Pancreas (tissue), 10 donors: ENCODE results near the gene SLC6A3. TPM values are rescaled to one million over a fixed set of nuclear protein-coding genes. Genes with fewer than 3 reads are reported as not detected.

Experiments used
- ATAC-seq, 4 donors: fragments of 200-7000 bp; cut with Tn5 transposase; one replicate each; pipeline versions ENCODE4 v1.8.0 to v1.9.1; 2020; ENCODE audit warnings: mild to moderate bottlenecking in 4 of 4, moderate library complexity in 4 of 4
- DNase-seq, 6 donors: peaks; one replicate each; pipeline ENCODE4 v3.0.0-alpha.2; 2020
- FAIRE-seq: peaks from 2 replicates; lab custom pipeline; 2012; peaks lifted over from hg19 to GRCh38; lab: Jason Lieb, UNC
- H3K27ac ChIP-seq, 4 donors: fragments of 200-600 bp; sonication (generic); 1 replicate in 3 of 4; 2 replicates in 1 of 4; pipeline versions ENCODE4 v1.5.0 to v1.8.0; 2020
- H3K27me3 ChIP-seq, 4 donors: fragments of 200-600 bp; one replicate each; pipeline ENCODE4 v1.8.0; 2021
- H3K36me3 ChIP-seq, 3 donors: fragments of 200-600 bp; sonication (generic) in 1 of 3; one replicate each; pipeline versions ENCODE4 v1.5.0 to v1.8.0; 2020 to 2021
- H3K4me1 ChIP-seq, 3 donors: fragments of 200-600 bp; one replicate each; pipeline ENCODE4 v1.8.0; 2021
- H3K4me3 ChIP-seq, 4 donors: fragments of 200-600 bp; sonication (generic) in 2 of 4; one replicate each; pipeline versions ENCODE4 v1.5.0 to v1.8.0; 2020 to 2021
- H3K9me3 ChIP-seq, 4 donors: fragments of 200-600 bp; one replicate each; pipeline ENCODE4 v1.8.0; 2021
- WGBS, 2 donors: extraction: QIAGEN DNeasy Blood & Tissue Kit; methylation state at CpG; one replicate each; pipeline ENCODE4 v1.1.7; 2013; 5-methylcytosine and 5-hydroxymethylcytosine counted together
- intact Hi-C, 3 donors: fragments of 100-400 bp; cut with DNase I; formaldehyde crosslinking; loops; one replicate each; pipeline versions ENCODE4 v1.11.1 to v1.14.2; 2022
- polyA plus RNA-seq, 2 donors: library from polyadenylated mRNA; stranded (reverse); fragments of 200-250 nt; gene quantifications; one replicate each; pipeline ENCODE4 v1.2.3, GENCODE V29; 2013
- total RNA-seq, 6 donors: library from RNA; stranded (reverse); fragmentation: NEBNext Ultra II Directional in 4 of 6; extraction: Animal tissue kit (Norgen Biotek cat#: 25700) in 4 of 6; gene quantifications; one replicate each; pipeline versions ENCODE4 v1.2.1 to v1.2.4, GENCODE V29; 2021 to 2023
- TF ChIP-seq, protein P1 (sequence below), 4 donors: fragments of 200-600 bp; sonication (generic) in 3 of 4; IDR thresholded peaks; one replicate each; pipeline versions ENCODE4 v1.5.0 to v1.8.0; 2021; ENCODE audit warnings: antibody characterized with exemption in 4 of 4
- donor health status: healthy with polysubstance abuse.
- donor health status: DM: no; HTN: no; CAD: no; lungs with moderate emphysema.
- donor health status: DM: no; HTN: no; CAD: no.
- donor health status: control.
- donor health status: control.
- donor health status: Bipolar disorder and iron deficiency.
- donor health status: DM: yes; HTN: yes; CAD: no.
- donor health status: DM: no; HTN: no; CAD: no.
- donor health status: DM: no; HTN: no; CAD: no.
- donor health status: DM: yes; HTN: yes; CAD: no.

SLC6A3 gene
- total RNA-seq (not detected), polyA plus RNA-seq (not detected)

DNA sequence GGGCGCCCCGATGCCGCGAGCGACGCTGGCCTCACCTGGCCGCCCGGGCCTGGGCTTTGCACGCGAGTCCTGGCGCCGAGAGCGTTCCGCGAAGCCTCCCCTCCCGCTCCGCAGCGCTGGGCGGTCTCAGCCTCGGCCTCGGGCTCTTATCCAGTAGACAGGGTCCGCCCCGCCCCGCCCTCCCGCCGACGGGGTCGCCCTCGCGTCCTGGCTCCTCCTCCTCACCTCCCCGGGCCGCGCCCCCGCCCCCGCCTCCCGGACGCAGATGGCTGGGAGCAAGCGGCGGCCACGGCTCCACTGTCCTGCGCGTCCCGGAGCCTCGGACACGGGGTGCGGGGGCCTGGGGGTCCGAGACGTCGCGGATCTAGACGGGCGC lies at the start of gene SLC6A3:
Gene SLC6A3 (minus strand): TSS at position 128 of the 376 bp plus-strand sequence. CDS start 2,243 bp downstream, outside the sequence.
- Histone ChIP-seq H3K9me3 (no peaks in the 10 kb centered on the region), H3K36me3 (no peaks in the 10 kb centered on the region), H3K4me3 (peak within 1 kb of the TSS in 1 of 4 donors; percentile 22), H3K27me3 (peaks cover 0 to 43% (median 3%) of the 10 kb centered on the region in 4 donors), H3K4me1 (peaks cover 0 to 5% (median 0%) of the 10 kb centered on the region in 3 donors), H3K27ac (no peak within 1 kb of the TSS)
- DNase-seq (peak in 2 of 6 donors; percentile 36 to 67), ATAC-seq (peak in 3 of 4 donors; percentile 29 to 88 (median 48)), FAIRE-seq (no peak)
- 1 to 2% methylated on average over 24 to 52 of the region's 52 CpGs for WGBS, 2 donors
- TF ChIP-seq, protein P1, sequence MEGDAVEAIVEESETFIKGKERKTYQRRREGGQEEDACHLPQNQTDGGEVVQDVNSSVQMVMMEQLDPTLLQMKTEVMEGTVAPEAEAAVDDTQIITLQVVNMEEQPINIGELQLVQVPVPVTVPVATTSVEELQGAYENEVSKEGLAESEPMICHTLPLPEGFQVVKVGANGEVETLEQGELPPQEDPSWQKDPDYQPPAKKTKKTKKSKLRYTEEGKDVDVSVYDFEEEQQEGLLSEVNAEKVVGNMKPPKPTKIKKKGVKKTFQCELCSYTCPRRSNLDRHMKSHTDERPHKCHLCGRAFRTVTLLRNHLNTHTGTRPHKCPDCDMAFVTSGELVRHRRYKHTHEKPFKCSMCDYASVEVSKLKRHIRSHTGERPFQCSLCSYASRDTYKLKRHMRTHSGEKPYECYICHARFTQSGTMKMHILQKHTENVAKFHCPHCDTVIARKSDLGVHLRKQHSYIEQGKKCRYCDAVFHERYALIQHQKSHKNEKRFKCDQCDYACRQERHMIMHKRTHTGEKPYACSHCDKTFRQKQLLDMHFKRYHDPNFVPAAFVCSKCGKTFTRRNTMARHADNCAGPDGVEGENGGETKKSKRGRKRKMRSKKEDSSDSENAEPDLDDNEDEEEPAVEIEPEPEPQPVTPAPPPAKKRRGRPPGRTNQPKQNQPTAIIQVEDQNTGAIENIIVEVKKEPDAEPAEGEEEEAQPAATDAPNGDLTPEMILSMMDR (IDR thresholded peaks at IDR 0.05) = no peak
- intact Hi-C loops = no loop called here

DNA sequence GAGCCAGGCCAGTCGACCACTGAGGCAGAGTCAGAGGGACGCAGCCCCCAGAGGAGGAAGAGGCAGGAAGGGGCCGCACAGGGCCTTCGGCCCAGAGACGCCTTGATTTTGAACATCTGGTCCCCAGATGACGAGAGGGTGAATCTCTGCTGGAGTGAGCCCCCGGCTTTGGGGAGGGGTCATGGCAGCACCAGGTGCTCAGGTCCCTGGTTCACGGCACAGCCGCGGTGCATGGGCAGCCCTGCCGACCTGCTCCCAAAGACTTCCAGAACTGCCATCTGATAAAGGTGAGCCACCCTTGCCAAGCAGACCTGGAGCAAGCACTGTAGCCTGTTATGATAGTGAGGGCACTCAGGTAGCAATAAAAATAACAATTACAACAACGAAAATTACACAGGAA lies 48.7 kb upstream of the SLC6A3 start:
- FAIRE-seq = no peak
- Histone ChIP-seq H3K27me3 (no peaks in the 10 kb centered on the region), H3K4me3 (no peak overlapping the region), H3K4me1 (no peaks in the 10 kb centered on the region), H3K36me3 (no peaks in the 10 kb centered on the region), H3K27ac (no peak overlapping the region), H3K9me3 (no peaks in the 10 kb centered on the region)
- TF ChIP-seq, protein P1 (IDR thresholded peaks at IDR 0.05) = no peak
- DNase-seq = no peak
- WGBS, 2 donors = 82 to 85% methylated on average over 12 of the region's 12 CpGs
- intact Hi-C loops = no loop called here
- ATAC-seq = no peak

DNA sequence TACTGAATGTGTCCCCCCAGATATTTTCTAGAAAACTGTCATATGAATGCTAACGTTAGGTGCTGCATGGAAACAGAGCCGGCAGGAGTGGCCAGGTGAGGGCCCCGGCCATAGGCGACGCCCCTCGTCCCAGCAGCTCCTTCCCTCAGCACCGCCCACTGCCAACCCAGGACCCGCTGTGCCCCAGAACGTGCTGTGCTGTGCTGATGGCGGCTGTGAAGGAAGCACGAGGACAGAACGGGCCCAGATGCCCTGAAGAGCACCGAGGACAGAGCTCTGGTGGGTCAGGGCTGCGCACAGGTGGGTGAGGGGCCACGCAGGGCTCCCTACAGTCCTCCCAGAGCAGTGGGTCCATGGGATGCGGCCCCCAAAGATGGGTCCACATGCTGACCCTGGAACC lies 48.2 kb upstream of the SLC6A3 start:
- no peak overlapping the region for H3K4me3 ChIP-seq
- H3K4me1 ChIP-seq = no peaks in the 10 kb centered on the region
- DNase-seq = no peak
- H3K27me3 ChIP-seq = no peaks in the 10 kb centered on the region
- WGBS, 2 donors = 92 to 96% methylated on average over 16 of the region's 16 CpGs
- peaks cover 0 to 1% (median 0%) of the 10 kb centered on the region in 3 donors for H3K36me3 ChIP-seq
- TF ChIP-seq, protein P1 (IDR thresholded peaks at IDR 0.05) = no peak
- no peak overlapping the region for H3K27ac ChIP-seq
- H3K9me3 ChIP-seq = no peaks in the 10 kb centered on the region
- FAIRE-seq = no peak
- intact Hi-C loops = no loop called here
- ATAC-seq = no peak

DNA sequence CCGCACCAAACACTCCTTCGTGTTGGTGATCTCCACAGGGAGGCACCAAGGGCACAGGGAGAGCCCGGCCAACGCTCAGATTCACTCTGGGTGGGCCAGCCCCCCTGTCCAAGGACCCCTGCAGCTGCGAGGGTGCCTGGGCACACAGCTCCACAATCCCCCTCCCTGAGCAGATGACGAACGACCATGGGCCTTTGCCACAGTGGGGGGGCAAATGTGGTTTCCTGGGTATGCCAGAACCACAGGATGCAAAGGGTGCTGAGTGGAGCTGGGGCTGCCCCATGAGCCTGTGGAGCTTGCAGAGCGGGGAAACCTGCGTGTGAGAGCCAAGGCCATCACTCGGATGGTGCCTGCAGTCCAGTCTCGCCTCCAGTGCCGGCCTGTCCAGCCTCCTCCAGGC lies 47.5 kb upstream of the SLC6A3 start:
- DNase-seq (no peak), FAIRE-seq (no peak), ATAC-seq (no peak)
- Histone ChIP-seq H3K27ac (no peak overlapping the region), H3K9me3 (no peaks in the 10 kb centered on the region), H3K4me1 (no peaks in the 10 kb centered on the region), H3K27me3 (no peaks in the 10 kb centered on the region), H3K36me3 (peaks cover 0 to 5% (median 0%) of the 10 kb centered on the region in 3 donors), H3K4me3 (no peak overlapping the region)
- intact Hi-C loops = no loop called here
- 79 to 86% methylated on average over 12 of the region's 12 CpGs for WGBS, 2 donors
- TF ChIP-seq, protein P1 (IDR thresholded peaks at IDR 0.05) = no peak

DNA sequence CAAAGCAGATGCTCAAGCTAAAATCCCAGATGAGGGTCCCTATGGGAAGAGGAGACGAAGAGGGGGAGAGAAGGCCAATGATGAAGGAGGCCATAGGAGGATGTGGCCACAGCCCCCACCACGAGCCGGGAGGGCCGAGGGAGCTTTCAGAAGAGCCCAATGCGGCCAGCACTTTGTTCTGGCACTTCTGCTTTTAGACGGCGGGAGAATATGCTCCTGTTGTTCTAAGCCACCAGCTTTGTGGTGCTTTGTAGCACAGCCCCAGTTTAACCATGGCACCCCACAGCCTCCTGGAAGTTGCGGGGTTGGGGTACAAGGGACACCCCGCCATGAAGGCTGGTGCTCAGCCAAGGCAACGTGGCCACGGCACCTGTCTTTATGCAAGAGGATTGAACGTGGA lies 45.1 kb upstream of the SLC6A3 start:
- TF ChIP-seq, protein P1 (IDR thresholded peaks at IDR 0.05) = no peak
- no peaks in the 10 kb centered on the region for H3K4me1 ChIP-seq
- intact Hi-C loops = no loop called here
- FAIRE-seq (no peak), DNase-seq (no peak), ATAC-seq (peak in 1 of 4 donors; percentile 38)
- no peak overlapping the region for H3K27ac ChIP-seq
- H3K9me3 ChIP-seq = no peaks in the 10 kb centered on the region
- H3K4me3 ChIP-seq = no peak overlapping the region
- H3K27me3 ChIP-seq = no peaks in the 10 kb centered on the region
- WGBS, 2 donors = 87 to 91% methylated on average over 12 of the region's 12 CpGs
- H3K36me3 ChIP-seq = peaks cover 0 to 5% (median 0%) of the 10 kb centered on the region in 3 donors
